Erythroblast (primary cell): Measurements from ENCODE around the gene DOC2B.
"Not testable (repeated sequence)": the region's sequence is repeated elsewhere in the genome, so short reads cannot be mapped to it uniquely, and the experiment has no call there.

Experiments used
- GATA1 ChIP-seq: IDR thresholded peaks from 2 replicates; pipeline ENCODE4 v1.6.1; 2011; ENCODE audit warnings: low read depth, mild to moderate bottlenecking, control low read depth, low read length, moderate library complexity
- POLR2A ChIP-seq: IDR thresholded peaks from 2 replicates; pipeline ENCODE4 v1.6.1; 2011; ENCODE audit warnings: mild to moderate bottlenecking, low read length

DNA sequence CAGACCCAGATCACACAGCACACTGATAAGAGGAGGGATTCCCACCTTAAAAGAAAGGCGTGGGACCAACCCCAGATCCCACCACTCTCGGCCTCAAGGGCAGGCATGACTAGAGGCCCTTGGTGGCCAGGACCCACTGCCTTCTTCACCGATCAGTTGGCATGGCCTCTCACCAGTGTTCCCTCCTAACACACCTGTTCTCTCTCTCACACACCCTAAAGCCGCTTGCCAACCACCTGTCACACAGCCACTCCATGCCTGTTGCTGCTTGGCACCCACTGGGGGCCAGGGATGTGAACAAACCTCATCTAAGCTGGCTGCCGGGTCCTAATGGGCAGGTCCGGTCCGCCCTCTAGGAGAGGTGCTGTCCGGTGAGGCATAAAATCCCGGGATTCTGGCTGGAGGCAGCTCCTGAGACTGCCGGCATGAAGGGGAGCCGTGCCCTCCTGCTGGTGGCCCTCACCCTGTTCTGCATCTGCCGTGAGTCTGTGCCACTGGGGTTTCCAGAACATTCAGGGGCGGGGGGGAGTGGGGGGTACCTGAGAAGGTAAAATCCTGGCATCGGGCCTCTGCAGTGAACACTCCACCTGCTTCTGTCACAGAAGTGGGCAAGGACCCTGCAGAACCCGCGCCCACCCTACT is 44.2 kb downstream of the DOC2B start, which contains the start of gene SCGB1C2:
- TF ChIP-seq POLR2A, GATA1: not testable (repeated sequence)
